NCI-H748 treated with DMSO at 0.1 percent for 48 hours (cell line): ENCODE results near the gene FAM200A.
"Not testable (repeated sequence)": the region's sequence is repeated elsewhere in the genome, so short reads cannot be mapped to it uniquely, and the experiment has no call there.

Experiments
- DNase-seq: peaks from one replicate; lab custom pipeline; 2025; lab: John Stamatoyannopoulos, UW

The FAM200A gene

GRCh38 chr7:99559175-99559915 is 7.4 kb upstream of the FAM200A start:
- no peak for DNase-seq

GRCh38 chr7:99558306-99559174 is 6.6 kb upstream of the FAM200A start, which contains the start of gene ZNF655:
Gene ZNF655, plus strand, starts transcription at chr7:99558642. Its CDS starts 1,918 bp downstream, at chr7:99560560.
- DNase-seq = peak; percentile 80

- DNase-seq = no peak
Observed at GRCh38 chr7:99557940-99558305, 6.0 kb upstream of the FAM200A start.

GRCh38 chr7:99557196-99557607 is 5.3 kb upstream of the FAM200A start:
- DNase-seq = no peak

GRCh38 chr7:99554939-99555338 is 3.0 kb upstream of the FAM200A start:
- DNase-seq = no peak

- no peak for DNase-seq
Observed at GRCh38 chr7:99553039-99553438, 1.1 kb upstream of the FAM200A start.

- DNase-seq = no peak
Observed at GRCh38 chr7:99551334-99551733, 580 bp downstream of the FAM200A start.

- not testable (repeated sequence) for DNase-seq
Observed at GRCh38 chr7:99549545-99549944, 2.4 kb downstream of the FAM200A start.

- DNase-seq = not testable (repeated sequence)
Observed at GRCh38 chr7:99545308-99545707, 6.6 kb downstream of the FAM200A start.

GRCh38 chr7:99543916-99544315 is 8.0 kb downstream of the FAM200A start:
- DNase-seq = no peak

- DNase-seq = no peak
Observed at GRCh38 chr7:99543081-99543671, 8.7 kb downstream of the FAM200A start.

- DNase-seq = no peak
Observed at GRCh38 chr7:99541212-99541611, 10.7 kb downstream of the FAM200A start.

GRCh38 chr7:99540542-99540941 is 11.4 kb downstream of the FAM200A start:
- no peak for DNase-seq

GRCh38 chr7:99539213-99539811 is 12.6 kb downstream of the FAM200A start:
- no peak for DNase-seq

GRCh38 chr7:99535667-99536066 is 16.2 kb downstream of the FAM200A start:
- DNase-seq = no peak

GRCh38 chr7:99531354-99531765 is 20.6 kb downstream of the FAM200A start:
- no peak for DNase-seq

- no peak for DNase-seq
Observed at GRCh38 chr7:99525713-99526440, 26.0 kb downstream of the FAM200A start.

GRCh38 chr7:99521399-99521798 is 30.5 kb downstream of the FAM200A start:
- DNase-seq = no peak

- no peak for DNase-seq
Observed at GRCh38 chr7:99514050-99514449, 37.9 kb downstream of the FAM200A start.

- no peak for DNase-seq
Observed at GRCh38 chr7:99505324-99505662, 46.6 kb downstream of the FAM200A start.

GRCh38 chr7:99504603-99505323 is 47.2 kb downstream of the FAM200A start, which contains the start of gene ZKSCAN5:
Gene ZKSCAN5, plus strand, starts transcription at chr7:99504662. Its CDS starts 1,383 bp downstream, at chr7:99506045.
- peak; percentile 95 for DNase-seq
